K562 (cell line): ENCODE data around the gene SKIC3. TPM values are rescaled to one million over a fixed set of nuclear protein-coding genes. Genes with fewer than 3 reads are reported as not detected.

Experiments
- ATAC-seq: fragments of 200-7000 bp; cut with Tn5 transposase; 3 replicates; pipeline ENCODE4 v1.9.1; 2020; ENCODE audit warnings: moderate library complexity
- BruUV-seq: library from RNA; stranded (reverse); fragments of 400-500 nt; replicated peaks from 2 replicates; lab custom pipeline; 2021; lab: Mats Ljungman, UMichigan
- CTCF ChIA-PET: fragments of 300-600 bp; formaldehyde crosslinking; extraction: SDS; loops from one replicate; lab custom pipeline; 2021; ENCODE audit warnings: low intra/inter-chr PET ratio; lab: Yijun Ruan, JAX
- POLR2A ChIA-PET: fragments of 300-600, 350-650 bp; sonication (Branson Sonifier 250); formaldehyde crosslinking; extraction: SDS; loops from one replicate; lab custom pipeline; 2021; ENCODE audit warnings: antibody characterized with exemption, inconsistent platforms; lab: Yijun Ruan, JAX
- DNase-seq, 4 experiments: peaks; one replicate each; pipeline versions ENCODE4 v3.0.0 to v3.0.0-alpha.2; 2011 to 2018; ENCODE audit warnings: low spot score in 3 of 4, mixed read lengths in 3 of 4; ENCODE audit errors: extremely low read depth in 1 of 4
- FAIRE-seq: peaks from 2 replicates; lab custom pipeline; 2011; peaks lifted over from hg19 to GRCh38; lab: Jason Lieb, UNC
- H2AFZ ChIP-seq: 2 replicates; pipeline ENCODE4 v1.6.0; 2011; ENCODE audit warnings: low read depth, low read length, control low read depth, inconsistent platforms
- H3K27ac ChIP-seq: fragments of 200-600 bp; 3 replicates; pipeline ENCODE4 v1.8.0; 2011; ENCODE audit warnings: low read depth, mild to moderate bottlenecking, control low read depth, inconsistent platforms, low read length, moderate library complexity, mixed read lengths; ENCODE audit errors: extremely low read depth
- H3K27me3 ChIP-seq, 2 experiments: fragments of 300-600 bp in 1 of 2; 2 replicates in 1 of 2; 3 replicates in 1 of 2; pipeline versions ENCODE4 v1.6.0 to v1.8.0; 2011; ENCODE audit warnings: inconsistent platforms in 2 of 2, low read length in 2 of 2, mild to moderate bottlenecking in 1 of 2, mixed read lengths in 1 of 2, moderate library complexity in 1 of 2; ENCODE audit not compliant: control insufficient read depth in 2 of 2, insufficient read depth in 2 of 2
- H3K36me3 ChIP-seq: fragments of 300-600 bp; 3 replicates; pipeline ENCODE4 v1.8.0; 2011; ENCODE audit warnings: mild to moderate bottlenecking, low read length, inconsistent platforms; ENCODE audit not compliant: control insufficient read depth, insufficient read depth
- H3K4me1 ChIP-seq, 2 experiments: fragments of 200-600 bp in 1 of 2; replicated peaks in 1 of 2; 2 replicates in 1 of 2; 3 replicates in 1 of 2; pipeline versions ENCODE4 v1.5.1 to v1.8.0; 2011; ENCODE audit warnings: inconsistent platforms in 2 of 2, low read length in 2 of 2, mild to moderate bottlenecking in 1 of 2, mixed read lengths in 1 of 2, moderate library complexity in 1 of 2; ENCODE audit not compliant: control insufficient read depth in 2 of 2, insufficient read depth in 2 of 2
- H3K4me2 ChIP-seq: 2 replicates; pipeline ENCODE4 v1.6.1; 2011; ENCODE audit warnings: low read length, control low read depth, inconsistent platforms, mixed read lengths; ENCODE audit not compliant: insufficient read depth
- H3K4me3 ChIP-seq: fragments of 200-600 bp; sonication (generic), shearing (Covaris generic); 2 replicates; pipeline ENCODE4 v1.5.1; 2016; ENCODE audit warnings: control low read depth, inconsistent platforms
- H3K79me2 ChIP-seq: fragments of 200-600 bp; 3 replicates; pipeline ENCODE4 v1.8.0; 2011; ENCODE audit warnings: low read length, inconsistent platforms; ENCODE audit not compliant: control insufficient read depth, insufficient read depth
- H3K9ac ChIP-seq, 2 experiments: 2 replicates each; pipeline versions ENCODE4 v1.6.0 to v1.6.1; 2011; ENCODE audit warnings: low read depth in 2 of 2, low read length in 2 of 2, control low read depth in 1 of 2, inconsistent platforms in 1 of 2, mild to moderate bottlenecking in 1 of 2, mixed read lengths in 1 of 2; ENCODE audit not compliant: insufficient read depth in 1 of 2
- H3K9me1 ChIP-seq: one replicate; pipeline ENCODE4 v1.6.0; 2011; ENCODE audit warnings: inconsistent platforms, mild to moderate bottlenecking, low read length, moderate library complexity; ENCODE audit not compliant: control insufficient read depth, insufficient read depth
- H3K9me3 ChIP-seq: replicated peaks from 2 replicates; pipeline ENCODE4 v1.5.1; 2011; ENCODE audit warnings: low read depth, low read length, inconsistent platforms; ENCODE audit not compliant: control insufficient read depth, insufficient read depth
- H4K20me1 ChIP-seq: replicated peaks from 2 replicates; pipeline ENCODE4 v1.6.1; 2011; ENCODE audit warnings: low read length, inconsistent platforms, mixed read lengths; ENCODE audit not compliant: control insufficient read depth, insufficient read depth
- ARID1B ChIP-seq: fragments of 450-650 bp; IDR thresholded peaks from 2 replicates; pipeline ENCODE4 v1.6.1; 2016; ENCODE audit warnings: antibody characterized with exemption, mild to moderate bottlenecking, inconsistent platforms
- ARID4B ChIP-seq: sonication (generic); formaldehyde crosslinking; IDR thresholded peaks from 2 replicates; pipeline ENCODE4 v1.8.0; 2022; ENCODE audit warnings: mild to moderate bottlenecking, missing genetic modification reagents
- GABPA ChIP-seq: fragments of 200-800 bp; sonication (Bioruptor generic); conservative IDR thresholded peaks from 2 replicates; pipeline ENCODE4 v1.6.1; 2016; ENCODE audit warnings: low read depth, missing genetic modification characterization, missing compliant biosample characterization
- IRF2 ChIP-seq: sonication (generic); formaldehyde crosslinking; IDR thresholded peaks from 2 replicates; pipeline ENCODE4 v1.8.1; 2022; ENCODE audit warnings: mild to moderate bottlenecking, missing genetic modification reagents
- KLF13 ChIP-seq: fragments of 450-650 bp; IDR thresholded peaks from 2 replicates; pipeline ENCODE4 v1.6.1; 2016; ENCODE audit warnings: missing genetic modification characterization, low read depth, mild to moderate bottlenecking, missing compliant biosample characterization, moderate library complexity, borderline replicate concordance
- MECOM ChIP-seq: fragments of 250-450 bp; sonication (Bioruptor Pico); IDR thresholded peaks from 2 replicates; pipeline ENCODE4 v1.8.0; 2022; ENCODE audit warnings: inconsistent platforms
- NR2C1 ChIP-seq, 2 experiments: fragments of 450-650 bp; IDR thresholded peaks; 2 replicates each; pipeline ENCODE4 v1.6.1; 2017; ENCODE audit warnings: mild to moderate bottlenecking in 2 of 2, antibody characterized with exemption in 1 of 2, inconsistent platforms in 1 of 2, missing compliant biosample characterization in 1 of 2, missing genetic modification characterization in 1 of 2
- NR2C2 ChIP-seq, 2 experiments: fragments of 200-800 bp in 1 of 2; sonication (Bioruptor generic) in 1 of 2; sonication (generic) in 1 of 2; formaldehyde crosslinking in 1 of 2; IDR thresholded peaks; 2 replicates each; pipeline versions ENCODE4 v1.6.1 to v1.8.0; 2016 to 2022; ENCODE audit warnings: mild to moderate bottlenecking in 1 of 2, missing compliant biosample characterization in 1 of 2, missing genetic modification characterization in 1 of 2, missing genetic modification reagents in 1 of 2
- RCOR1 ChIP-seq, 2 experiments: IDR thresholded peaks; 2 replicates each; pipeline ENCODE4 v1.6.1; 2012; ENCODE audit warnings: low read depth in 2 of 2, low read length in 2 of 2, borderline replicate concordance in 1 of 2, improper control_type of control experiment in 1 of 2
- TARDBP ChIP-seq: fragments of 450-650 bp; IDR thresholded peaks from 2 replicates; pipeline ENCODE4 v1.6.1; 2016
- TEAD4 ChIP-seq, 2 experiments: sonication (generic) in 1 of 2; formaldehyde crosslinking in 1 of 2; IDR thresholded peaks; 2 replicates each; pipeline versions ENCODE4 v1.6.1 to v1.8.0; 2012 to 2022; ENCODE audit warnings: borderline replicate concordance in 1 of 2, inconsistent platforms in 1 of 2, low read length in 1 of 2, mild to moderate bottlenecking in 1 of 2, missing genetic modification reagents in 1 of 2
- ZC3H11A ChIP-seq: IDR thresholded peaks from 2 replicates; pipeline ENCODE4 v1.6.1; 2012; ENCODE audit warnings: low read depth, low read length, improper control_type of control experiment
- ZNF316 ChIP-seq: fragments of 450-650 bp; IDR thresholded peaks from 2 replicates; pipeline ENCODE4 v1.6.1; 2016
- WGBS: fragments of 100-300 bp; shearing (Covaris generic); methylation state at CpG from one replicate; pipeline ENCODE4 v1.1.6; 2016; ENCODE audit warnings: low coverage, mixed read lengths; ENCODE audit not compliant: insufficient coverage; ENCODE audit errors: missing lambda C conversion rate; 5-methylcytosine and 5-hydroxymethylcytosine counted together
- in situ Hi-C: fragments of 300-500 bp; cut with MboI; formaldehyde crosslinking; loops from 4 replicates; pipeline ENCODE4 v1.15.0; 2018; ENCODE audit warnings: inconsistent platforms, mixed read lengths
- intact Hi-C: fragments of 100-400 bp; cut with micrococcal nuclease; formaldehyde crosslinking; loops from 2 replicates; pipeline ENCODE4 v1.14.2; 2022
- polyA plus RNA-seq, 8 experiments: library from polyadenylated mRNA; depleted of rRNA in 4 of 8; stranded (reverse) in 5 of 8; unstranded in 3 of 8; fragments of >200 nt; fragmentation: Nextera tagmentation in 2 of 8; fragmentation: Illumina TruSeq in 1 of 8; extraction: Ambion mirVana in 2 of 8; extraction: Trizol in 1 of 8; gene quantifications; 2 replicates each; pipeline versions ENCODE4 v1.2.1 to v1.2.3, GENCODE V29; 2011 to 2014; ENCODE audit warnings: inconsistent platforms in 1 of 8, missing spikeins in 1 of 8
- total RNA-seq, 7 experiments: library from RNA; depleted of rRNA in 6 of 7; stranded (reverse); fragments of >200 nt in 6 of 7; fragmentation: Illumina TruSeq in 2 of 7; extraction: Trizol in 2 of 7; gene quantifications; 2 replicates each; pipeline versions ENCODE4 v1.2.1 to v1.2.3, GENCODE V29; 2011 to 2021; ENCODE audit warnings: low replicate concordance in 1 of 7
- TF ChIP-seq, protein P1 (sequence below): fragments of 250-450 bp; sonication (Bioruptor Pico); IDR thresholded peaks from 2 replicates; pipeline ENCODE4 v1.5.0; 2021

Gene SKIC3
- total and polyA plus RNA-seq, 9 of the 15 experiments (the other 6 are each of a cell fraction or from before 2014, with no cell fraction given) = 30.7 to 72.4 (median 44.1) TPM

DNA sequence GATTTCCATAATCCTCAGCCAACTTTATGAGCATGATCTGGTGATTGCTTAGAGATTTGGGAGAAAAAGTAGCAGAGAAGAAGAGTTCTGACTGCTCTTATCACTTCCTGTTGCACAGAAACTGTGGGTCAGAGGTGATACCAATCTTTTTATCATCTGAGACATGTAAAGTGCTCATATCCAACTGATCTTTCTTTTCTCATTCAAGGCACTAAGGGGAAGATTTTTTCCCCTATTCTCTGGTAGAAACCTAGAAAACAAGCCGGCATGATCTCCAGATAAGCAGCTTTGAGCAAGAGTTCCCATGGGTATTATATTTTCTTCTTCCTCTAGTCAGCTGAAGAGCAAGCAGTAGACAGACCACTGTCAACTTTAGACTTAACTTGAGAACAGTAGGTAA, 36.1 kb upstream of the SKIC3 start:
- in situ Hi-C loops = no loop called here
- no TSS peak for BruUV-seq
- CTCF ChIA-PET = no interaction called here

GRCh38 chr5:95583992-95584391, 29.2 kb upstream of the SKIC3 start:
- POLR2A ChIA-PET = no interaction called here
- Histone ChIP-seq H3K27ac (no peak overlapping the region), H3K9ac (no peak overlapping the region), H4K20me1 (no peaks in the 10 kb centered on the region), H2AFZ (no peak overlapping the region), H3K4me3 (no peak overlapping the region), H3K79me2 (no peaks in the 10 kb centered on the region), H3K27me3 (no peaks in the 10 kb centered on the region), H3K9me3 (no peaks in the 10 kb centered on the region), H3K4me1 (no peaks in the 10 kb centered on the region), H3K4me2 (no peak overlapping the region), H3K36me3 (0 out of 3 replicates have a peak, but pooled peaks cover 3% of the 10 kb centered on the region), H3K9me1 (no peaks in the 10 kb centered on the region)
- no TSS peak for BruUV-seq
- intact Hi-C loops (no loop called here), in situ Hi-C loops (no loop called here)
- 78% methylated on average over 1 of the region's 1 CpG for WGBS
- DNase-seq (no peak), ATAC-seq (no peak), FAIRE-seq (peak; percentile 19)
- CTCF ChIA-PET = no interaction called here
- no peak for TF ChIP-seq ARID4B (CRISPR knock-in tag)
- 0 out of 2 replicates have a peak, but pooled peaks have one; percentile 20 for TF ChIP-seq MECOM (CRISPR knock-in tag)
- 0 out of 4 replicates have a peak, but pooled peaks of 1 of the 2 experiments have one; percentile 16 for TF ChIP-seq RCOR1 (IDR thresholded peaks at IDR 0.05; ENCODE audit: borderline replicate concordance in 1 of 2, low read depth in 2 of 2, low read length in 2 of 2)
- peak; percentile 71 for TF ChIP-seq ARID1B
- TF ChIP-seq TEAD4 (IDR thresholded peaks at IDR 0.05; ENCODE audit: low read length) = peak; percentile 50; the same call in 1 of the 2 replicates
- TF ChIP-seq TEAD4 (CRISPR knock-in tag; IDR thresholded peaks at IDR 0.05; ENCODE audit: borderline replicate concordance) = no peak
- TF ChIP-seq ZC3H11A = no peak
- no peak for TF ChIP-seq ZNF316

More for the DNA sequence above, 36.1 kb upstream of the SKIC3 start:
- Histone ChIP-seq H3K9ac (no peak overlapping the region), H3K27me3 (no peaks in the 10 kb centered on the region), H3K9me1 (no peaks in the 10 kb centered on the region), H3K9me3 (no peaks in the 10 kb centered on the region), H3K4me1 (peaks cover 0 to 8% of the 10 kb centered on the region in 2 experiments; a peak in 3 of 5 replicates), H3K36me3 (no peaks in the 10 kb centered on the region), H3K4me3 (no peak overlapping the region), H3K4me2 (no peak overlapping the region), H2AFZ (no peak overlapping the region), H4K20me1 (no peaks in the 10 kb centered on the region), H3K79me2 (no peaks in the 10 kb centered on the region), H3K27ac (no peak overlapping the region)
- FAIRE-seq (no peak), DNase-seq (no peak), ATAC-seq (no peak)
- intact Hi-C loops = no loop called here
- TF ChIP-seq, protein P1, sequence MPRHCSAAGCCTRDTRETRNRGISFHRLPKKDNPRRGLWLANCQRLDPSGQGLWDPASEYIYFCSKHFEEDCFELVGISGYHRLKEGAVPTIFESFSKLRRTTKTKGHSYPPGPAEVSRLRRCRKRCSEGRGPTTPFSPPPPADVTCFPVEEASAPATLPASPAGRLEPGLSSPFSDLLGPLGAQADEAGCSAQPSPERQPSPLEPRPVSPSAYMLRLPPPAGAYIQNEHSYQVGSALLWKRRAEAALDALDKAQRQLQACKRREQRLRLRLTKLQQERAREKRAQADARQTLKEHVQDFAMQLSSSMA (CRISPR knock-in tag) = no peak
- TF ChIP-seq NR2C1 (IDR thresholded peaks at IDR 0.05) (no peak), NR2C1 (tag; IDR thresholded peaks at IDR 0.05) (0 out of 2 replicates have a peak, but pooled peaks have one; percentile 44), GABPA (tag) (peak; percentile 27; the same call in 1 of the 2 replicates), NR2C2 (CRISPR knock-in tag; IDR thresholded peaks at IDR 0.05) (no peak), NR2C2 (tag; IDR thresholded peaks at IDR 0.05) (peak; percentile 60), IRF2 (CRISPR knock-in tag) (no peak), KLF13 (tag) (no peak), TARDBP (no peak)
- POLR2A ChIA-PET = no interaction called here
- WGBS = 0% methylated on average over 1 of the region's 1 CpG
